Breast epithelium (tissue), 3 donors: Measurements from ENCODE around the gene OXT.

Source experiments
- POLR2A ChIP-seq: fragments of 450-650 bp; IDR thresholded peaks from one replicate; pipeline ENCODE4 v1.6.1; 2016; ENCODE audit warnings: antibody characterized with exemption, mild to moderate bottlenecking, moderate library complexity
- TF ChIP-seq, protein P1 (sequence below), 3 donors: fragments of 450-650 bp; IDR thresholded peaks; one replicate each; pipeline ENCODE4 v1.5.1; 2016 to 2017; ENCODE audit warnings: antibody characterized with exemption in 3 of 3, mild to moderate bottlenecking in 3 of 3, moderate library complexity in 3 of 3

- TF ChIP-seq POLR2A, result no peak
- TF ChIP-seq, protein P1, sequence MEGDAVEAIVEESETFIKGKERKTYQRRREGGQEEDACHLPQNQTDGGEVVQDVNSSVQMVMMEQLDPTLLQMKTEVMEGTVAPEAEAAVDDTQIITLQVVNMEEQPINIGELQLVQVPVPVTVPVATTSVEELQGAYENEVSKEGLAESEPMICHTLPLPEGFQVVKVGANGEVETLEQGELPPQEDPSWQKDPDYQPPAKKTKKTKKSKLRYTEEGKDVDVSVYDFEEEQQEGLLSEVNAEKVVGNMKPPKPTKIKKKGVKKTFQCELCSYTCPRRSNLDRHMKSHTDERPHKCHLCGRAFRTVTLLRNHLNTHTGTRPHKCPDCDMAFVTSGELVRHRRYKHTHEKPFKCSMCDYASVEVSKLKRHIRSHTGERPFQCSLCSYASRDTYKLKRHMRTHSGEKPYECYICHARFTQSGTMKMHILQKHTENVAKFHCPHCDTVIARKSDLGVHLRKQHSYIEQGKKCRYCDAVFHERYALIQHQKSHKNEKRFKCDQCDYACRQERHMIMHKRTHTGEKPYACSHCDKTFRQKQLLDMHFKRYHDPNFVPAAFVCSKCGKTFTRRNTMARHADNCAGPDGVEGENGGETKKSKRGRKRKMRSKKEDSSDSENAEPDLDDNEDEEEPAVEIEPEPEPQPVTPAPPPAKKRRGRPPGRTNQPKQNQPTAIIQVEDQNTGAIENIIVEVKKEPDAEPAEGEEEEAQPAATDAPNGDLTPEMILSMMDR (IDR thresholded peaks at IDR 0.05), result no peak
Observed at GRCh38 chr20:3109350-3110302, 38.2 kb downstream of the OXT start.
